HG02798 (cell line): ENCODE data around the gene AKAP8L.

Experiments
- ATAC-seq: cut with Tn5 transposase; IDR thresholded peaks from one replicate; pipeline ENCODE4 v1.9.1; 2021; ENCODE audit warnings: mild to moderate bottlenecking; ENCODE audit not compliant: unreplicated experiment, poor library complexity

The AKAP8L gene

DNA sequence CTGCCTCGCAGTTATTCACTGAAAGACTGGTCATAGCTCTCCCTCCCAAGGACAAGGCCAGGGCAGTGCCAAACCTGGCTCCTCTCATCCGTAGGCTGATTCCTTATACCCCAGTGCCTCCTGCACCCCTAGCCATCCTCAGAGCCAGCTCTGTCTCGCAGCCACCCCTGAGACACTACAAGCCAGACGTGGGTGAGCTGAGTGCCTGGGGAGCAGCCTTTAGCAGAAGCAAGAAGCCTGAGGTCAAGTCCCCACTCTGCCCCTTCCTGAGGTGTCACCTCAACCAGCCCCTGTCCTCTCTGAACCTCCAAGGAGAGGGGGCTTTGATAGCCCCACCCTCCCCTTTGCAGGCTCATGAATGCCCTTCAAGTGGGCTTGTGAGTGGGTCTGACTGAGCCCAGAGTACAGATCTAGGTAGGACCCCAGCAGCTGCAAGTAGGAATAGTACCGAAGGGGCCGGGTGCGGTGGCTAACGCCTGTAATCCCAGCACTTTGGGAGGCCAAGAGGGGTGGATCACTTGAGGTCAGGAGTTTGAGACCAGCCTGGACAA is 14.8 kb upstream of the AKAP8L start:
- ATAC-seq: no peak

GRCh38 chr19:15432629-15433518 is 14.1 kb upstream of the AKAP8L start:
- peak; percentile 86 for ATAC-seq

DNA sequence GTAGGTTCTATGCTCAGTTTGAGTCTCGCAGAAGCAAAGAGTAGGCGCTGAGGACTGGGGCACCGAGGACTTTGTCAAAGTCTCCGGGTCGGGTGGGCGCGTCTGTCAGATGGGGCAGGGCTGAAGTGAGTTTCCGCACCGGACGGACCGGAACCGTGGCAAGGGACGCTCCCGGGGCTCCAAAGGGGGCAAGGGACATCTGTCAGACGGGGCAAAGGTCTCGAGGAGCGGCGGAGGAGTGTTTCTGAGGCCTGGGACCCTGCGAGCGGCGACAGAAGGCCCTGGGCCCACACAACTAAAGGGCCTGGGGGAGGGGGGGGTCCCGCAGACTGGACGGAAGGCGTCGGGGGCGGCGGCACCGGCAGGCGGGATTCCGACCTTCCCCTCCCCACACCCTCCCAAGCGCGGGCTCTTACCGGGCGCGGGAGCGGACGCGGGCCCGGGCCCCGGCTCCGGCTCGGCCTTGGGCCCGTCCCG is 13.3 kb upstream of the AKAP8L start:
- no peak for ATAC-seq

DNA sequence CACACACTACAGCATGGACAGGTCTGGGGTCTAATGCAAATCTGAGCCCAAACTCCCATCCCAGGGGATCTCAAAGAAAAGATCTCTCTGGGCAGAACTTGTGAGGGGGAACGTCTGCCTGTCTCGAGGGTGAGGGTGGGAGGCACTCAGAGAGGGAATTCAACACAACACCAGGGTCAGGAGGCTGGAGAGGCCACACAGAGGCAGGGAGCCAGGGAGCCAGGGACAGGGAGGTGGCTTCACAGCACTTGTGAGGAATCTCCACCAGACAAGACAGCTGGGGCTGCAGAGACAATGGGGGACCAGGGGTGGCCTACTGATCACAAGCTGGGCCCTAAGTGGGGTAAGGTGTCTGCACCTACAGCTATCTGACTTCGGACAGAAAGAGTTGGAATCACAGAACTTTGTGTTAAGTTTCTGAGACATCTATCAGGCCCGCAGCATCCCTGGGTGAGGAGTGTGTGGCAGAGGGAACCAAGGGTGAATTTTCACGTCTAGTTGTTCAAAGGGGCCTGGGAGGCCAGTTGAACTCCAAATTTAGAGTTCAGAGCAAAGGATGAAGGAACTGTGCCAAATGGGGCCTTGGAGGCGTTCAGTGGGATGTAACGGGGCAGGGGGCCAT is 12.7 kb upstream of the AKAP8L start:
- ATAC-seq: no peak

DNA sequence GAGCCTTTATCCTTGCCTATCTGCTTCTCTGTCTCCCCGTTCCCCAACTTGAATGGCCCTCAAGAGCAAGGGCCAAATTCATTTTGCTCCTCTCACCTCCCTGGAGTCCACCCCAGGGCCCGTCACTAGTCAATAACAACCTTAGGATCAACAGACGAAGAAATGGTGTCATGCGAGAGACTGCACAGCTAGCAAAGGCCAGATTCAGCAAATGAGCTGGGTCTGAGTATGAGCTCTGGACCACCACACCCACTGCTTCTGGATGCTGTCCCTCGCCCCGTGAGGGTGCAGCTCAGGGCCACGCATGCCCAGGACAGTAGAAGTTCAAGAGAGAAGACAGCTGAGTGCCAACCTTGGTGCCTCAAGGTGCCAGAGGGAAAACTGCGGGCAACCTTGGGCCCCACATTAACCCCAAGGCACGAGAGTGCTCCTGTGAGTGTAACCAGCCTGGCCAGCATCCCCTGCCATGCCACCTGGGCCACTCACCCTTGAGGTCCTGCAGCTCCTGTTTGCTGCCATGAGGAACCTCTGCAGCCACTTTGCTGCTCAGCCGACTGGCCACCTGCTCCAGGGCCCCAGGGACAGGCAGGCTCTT is 11.8 kb upstream of the AKAP8L start:
- ATAC-seq: no peak

GRCh38 chr19:15429825-15430467 is 11.2 kb upstream of the AKAP8L start:
- ATAC-seq: no peak

DNA sequence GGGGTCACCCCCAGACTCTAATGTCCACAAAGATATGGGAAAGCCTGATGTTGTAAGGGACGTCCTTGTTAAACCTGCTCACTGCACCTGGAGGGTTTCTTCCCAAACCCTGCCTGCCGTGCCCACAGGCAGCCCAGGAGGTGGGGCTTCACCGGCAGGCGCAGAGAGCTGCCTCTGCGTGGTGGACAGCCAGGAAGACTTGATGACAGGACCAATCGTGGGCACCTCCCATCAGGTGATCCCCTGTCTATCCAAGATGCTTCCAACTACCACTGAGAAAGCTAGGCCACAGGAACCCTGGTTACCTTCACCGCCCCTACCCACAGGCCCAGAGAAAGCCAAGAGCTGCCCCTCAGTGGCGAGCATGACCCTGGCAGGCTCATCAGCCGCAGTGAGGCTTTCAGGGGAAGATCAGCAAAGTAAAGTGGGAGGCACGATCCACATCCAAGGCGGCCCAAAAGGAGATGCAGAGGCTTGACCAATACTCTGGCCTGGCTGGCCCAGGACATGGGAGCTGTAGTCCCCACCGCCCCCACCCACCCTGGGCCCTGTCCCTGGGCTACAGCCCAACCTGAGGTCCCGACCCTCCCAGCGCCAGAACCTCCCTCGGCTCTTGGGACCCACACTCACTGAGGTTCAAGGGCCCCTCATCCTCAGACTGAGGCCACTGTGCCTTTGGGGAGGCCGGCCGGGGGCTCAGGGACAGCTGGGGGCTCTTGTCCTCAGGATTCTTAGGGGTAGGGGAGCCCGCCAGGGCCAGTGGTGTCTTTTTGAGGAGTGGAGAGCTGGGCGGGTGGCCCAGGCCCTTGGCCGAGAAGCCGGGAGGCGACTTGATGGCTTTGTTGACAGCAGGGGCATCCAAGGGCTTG is 10.4 kb upstream of the AKAP8L start:
- no peak for ATAC-seq

- no peak for ATAC-seq
Observed at GRCh38 chr19:15427991-15428471, 9.2 kb upstream of the AKAP8L start.

DNA sequence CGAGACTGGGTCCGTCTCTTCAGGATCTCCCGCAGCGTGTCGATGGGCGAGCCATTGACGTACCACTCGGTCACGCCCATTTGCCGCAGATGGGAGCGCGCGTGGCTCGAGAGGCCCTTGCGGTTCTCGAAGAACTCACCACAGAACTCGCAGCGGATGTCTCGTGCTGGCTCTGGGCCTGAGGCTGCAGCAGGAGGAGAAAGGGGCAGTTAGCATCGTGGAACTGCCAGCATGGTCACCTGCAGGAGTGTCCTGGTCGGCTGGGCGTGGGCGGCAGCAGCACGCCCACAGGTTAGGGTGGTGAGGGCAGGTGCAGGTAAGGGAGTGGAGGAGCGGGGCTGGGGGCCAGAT is 8.5 kb upstream of the AKAP8L start:
- ATAC-seq: no peak

- ATAC-seq: no peak
Observed at GRCh38 chr19:15426485-15427349, 7.9 kb upstream of the AKAP8L start.

DNA sequence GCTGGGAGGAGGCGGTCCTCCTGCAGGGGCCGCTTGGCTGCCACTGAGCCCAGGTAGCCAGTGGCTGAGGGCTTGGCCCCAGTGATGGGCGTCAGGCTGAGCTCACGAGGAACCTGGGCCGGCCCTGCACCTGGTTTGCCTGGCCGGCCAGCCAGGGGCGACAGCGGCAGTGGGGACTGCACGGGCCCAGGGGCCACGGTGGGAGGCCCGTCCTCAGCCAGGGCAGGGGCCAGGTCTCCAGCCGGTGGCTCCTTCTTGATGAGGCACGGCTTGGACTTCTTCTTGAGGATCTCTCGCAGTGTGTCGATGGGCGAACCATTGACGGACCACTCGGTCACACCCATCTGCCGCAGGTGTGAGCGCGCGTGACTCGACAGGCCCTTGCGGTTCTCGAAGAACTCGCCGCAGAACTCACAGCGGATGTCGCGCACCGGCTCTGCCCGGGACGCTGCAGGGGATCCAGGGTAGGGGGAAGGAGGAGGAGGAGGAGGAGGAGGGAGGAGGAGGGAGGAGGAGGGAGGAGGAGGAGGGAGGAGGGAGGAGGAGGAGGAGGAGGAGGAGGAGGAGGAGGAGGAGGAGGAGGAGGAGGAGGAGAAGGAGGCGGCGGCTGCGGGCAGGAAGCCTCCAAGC is 6.6 kb upstream of the AKAP8L start:
- no peak for ATAC-seq

GRCh38 chr19:15424692-15425272 is 6.0 kb upstream of the AKAP8L start:
- no peak for ATAC-seq

DNA sequence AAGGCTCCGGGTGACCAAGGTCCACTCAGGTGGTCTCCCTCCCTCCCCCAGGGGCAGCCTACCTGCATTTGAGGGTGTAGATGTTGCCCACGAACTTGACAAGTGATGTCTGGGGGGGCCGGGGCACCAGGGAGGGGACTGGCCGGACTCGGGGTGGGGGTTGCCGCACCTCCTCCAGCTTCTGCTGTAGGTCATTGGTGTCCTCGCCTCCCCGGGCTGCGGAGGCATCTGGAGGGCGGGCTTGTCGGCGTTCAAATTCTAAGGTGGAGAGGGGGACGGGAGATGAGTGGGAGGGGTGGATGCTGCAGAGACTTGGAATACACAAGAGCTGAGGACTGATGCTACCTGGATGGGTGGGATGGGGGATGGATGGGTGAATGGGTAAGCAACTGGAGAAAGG is 5.3 kb upstream of the AKAP8L start:
- ATAC-seq: no peak

GRCh38 chr19:15423130-15423529 is 4.3 kb upstream of the AKAP8L start:
- no peak for ATAC-seq

DNA sequence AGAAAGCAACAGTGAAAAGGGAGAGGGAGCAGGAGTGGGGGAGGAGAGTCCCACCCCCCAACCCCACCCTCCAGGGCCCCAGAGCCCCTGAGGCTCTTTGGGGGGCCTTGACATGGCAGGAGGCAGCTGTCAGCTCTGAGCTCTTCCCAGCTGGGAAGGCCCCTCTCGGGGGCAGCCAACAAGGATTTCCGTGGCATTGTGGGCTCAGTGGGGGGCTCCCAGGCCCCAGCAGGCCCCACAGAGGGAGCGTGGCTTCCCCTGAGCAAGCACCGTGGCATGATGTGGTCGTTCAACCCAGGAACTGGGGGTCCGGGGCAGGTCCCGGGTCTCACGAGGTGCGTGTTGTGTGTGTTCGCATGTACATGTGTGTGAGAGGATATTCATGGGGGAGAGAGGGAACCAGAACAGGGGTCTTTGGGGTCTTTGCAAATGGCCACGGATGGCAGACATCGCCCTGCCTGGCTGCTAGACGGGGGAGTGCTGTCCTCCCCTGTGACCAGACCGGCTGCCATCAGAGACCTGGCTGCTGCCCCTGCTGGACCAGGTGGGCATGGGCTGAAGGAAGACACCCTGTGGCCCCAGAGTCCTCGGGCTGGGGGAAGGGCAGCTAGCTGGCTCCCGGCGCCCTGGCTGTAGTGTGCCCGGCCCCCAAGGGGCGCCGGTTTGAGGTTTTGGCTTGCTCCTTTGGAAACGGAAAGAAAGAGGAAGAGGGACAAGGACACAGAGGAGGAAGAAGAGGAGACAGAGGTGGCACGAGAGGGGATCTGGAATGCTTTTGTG is 3.7 kb upstream of the AKAP8L start:
- no peak for ATAC-seq

DNA sequence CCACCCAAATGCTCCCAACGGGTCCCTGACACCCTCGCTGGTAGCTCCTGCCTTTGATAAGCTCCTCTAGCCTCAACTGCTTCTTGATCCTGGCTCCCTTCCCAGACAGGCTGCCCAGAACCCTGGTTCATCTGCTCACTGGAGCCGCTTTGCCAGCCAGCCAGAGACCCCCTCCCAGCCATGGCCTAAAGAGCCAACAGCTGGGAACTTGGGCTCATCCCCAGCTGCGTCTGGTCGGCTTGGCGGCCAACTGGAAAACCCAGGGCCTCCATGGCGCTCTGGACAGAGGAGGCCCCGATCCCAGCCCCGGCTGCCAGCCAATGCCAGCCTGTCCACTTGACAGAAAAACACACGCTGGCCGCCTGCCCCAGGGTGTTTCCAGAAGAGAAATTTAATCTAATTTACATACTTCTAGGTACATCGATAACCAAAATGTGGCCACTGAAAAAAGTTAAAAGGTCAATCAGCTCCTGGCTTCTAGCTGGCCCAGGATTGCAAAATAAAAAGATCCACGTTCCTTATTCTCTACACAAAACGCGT is 3.0 kb upstream of the AKAP8L start:
- ATAC-seq: no peak
